ENCODE results near the gene DLX3. TPM values are rescaled to one million over a fixed set of nuclear protein-coding genes. Genes with fewer than 3 reads are reported as not detected.

DLX3 gene
- total RNA-seq, 4 donors from 2014 or later: 0.28 TPM; not detected in 3

- intact Hi-C loops (cut with DNase I; ENCODE audit: low total_unique reads): no loop called here
- Histone ChIP-seq H3K27me3 (no peaks in the 10 kb centered on the region), H3K4me3 (no peak overlapping the region), H3K36me3 (no peaks in the 10 kb centered on the region), H3K9me3 (no peaks in the 10 kb centered on the region), H3K27ac (no peak overlapping the region), H3K4me1 (peaks cover 0 to 16% of the 10 kb centered on the region in 2 donors)
- no peak for DNase-seq
- TF ChIP-seq, protein P1, sequence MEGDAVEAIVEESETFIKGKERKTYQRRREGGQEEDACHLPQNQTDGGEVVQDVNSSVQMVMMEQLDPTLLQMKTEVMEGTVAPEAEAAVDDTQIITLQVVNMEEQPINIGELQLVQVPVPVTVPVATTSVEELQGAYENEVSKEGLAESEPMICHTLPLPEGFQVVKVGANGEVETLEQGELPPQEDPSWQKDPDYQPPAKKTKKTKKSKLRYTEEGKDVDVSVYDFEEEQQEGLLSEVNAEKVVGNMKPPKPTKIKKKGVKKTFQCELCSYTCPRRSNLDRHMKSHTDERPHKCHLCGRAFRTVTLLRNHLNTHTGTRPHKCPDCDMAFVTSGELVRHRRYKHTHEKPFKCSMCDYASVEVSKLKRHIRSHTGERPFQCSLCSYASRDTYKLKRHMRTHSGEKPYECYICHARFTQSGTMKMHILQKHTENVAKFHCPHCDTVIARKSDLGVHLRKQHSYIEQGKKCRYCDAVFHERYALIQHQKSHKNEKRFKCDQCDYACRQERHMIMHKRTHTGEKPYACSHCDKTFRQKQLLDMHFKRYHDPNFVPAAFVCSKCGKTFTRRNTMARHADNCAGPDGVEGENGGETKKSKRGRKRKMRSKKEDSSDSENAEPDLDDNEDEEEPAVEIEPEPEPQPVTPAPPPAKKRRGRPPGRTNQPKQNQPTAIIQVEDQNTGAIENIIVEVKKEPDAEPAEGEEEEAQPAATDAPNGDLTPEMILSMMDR (IDR thresholded peaks at IDR 0.05): no peak
- no peak for TF ChIP-seq POLR2A (IDR thresholded peaks at IDR 0.05)
Observed at GRCh38 chr17:50023520-50023919, 28.5 kb upstream of the DLX3 start.

DNA sequence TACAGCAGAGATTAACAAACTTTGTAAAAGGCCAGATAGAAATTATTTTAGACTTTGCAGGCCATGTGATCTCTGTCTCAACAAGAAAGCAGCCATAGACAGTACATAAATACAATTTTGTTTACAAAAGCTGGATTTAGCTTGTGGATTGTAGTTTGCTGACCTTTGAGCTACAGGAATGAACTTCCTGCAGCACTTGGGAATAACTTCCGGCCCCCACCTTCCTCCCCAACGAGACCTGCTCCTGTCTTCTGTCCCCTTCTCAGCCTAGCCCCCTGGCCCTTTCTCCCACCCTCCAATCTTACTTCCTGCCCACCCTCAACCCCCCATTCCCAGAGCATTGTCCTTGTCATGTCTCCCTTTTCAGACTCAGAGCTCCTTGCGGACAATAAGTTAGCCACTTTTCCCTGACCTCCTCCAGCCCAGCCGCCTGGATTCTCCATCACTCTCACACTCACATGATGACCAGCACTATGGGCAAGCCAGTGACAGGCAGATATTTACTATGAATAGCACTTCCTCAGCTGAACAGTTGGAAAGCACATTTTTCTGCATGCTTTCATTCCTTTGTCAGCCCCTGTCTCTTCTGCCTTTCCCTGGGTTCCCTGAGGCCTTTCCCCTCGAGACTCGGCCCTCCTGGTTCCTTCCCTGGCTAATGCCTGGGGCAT lies 27.6 kb upstream of the DLX3 start:
- no peak overlapping the region for H3K4me3 ChIP-seq
- peaks cover 0 to 7% of the 10 kb centered on the region in 2 donors for H3K4me1 ChIP-seq
- H3K9me3 ChIP-seq: no peaks in the 10 kb centered on the region
- no peak for DNase-seq
- intact Hi-C loops (cut with DNase I; ENCODE audit: low total_unique reads): no loop called here
- TF ChIP-seq, protein P1 (IDR thresholded peaks at IDR 0.05): no peak
- no peak for TF ChIP-seq POLR2A (IDR thresholded peaks at IDR 0.05)
- no peaks in the 10 kb centered on the region for H3K27me3 ChIP-seq
- no peak overlapping the region for H3K27ac ChIP-seq
- no peaks in the 10 kb centered on the region for H3K36me3 ChIP-seq

- intact Hi-C loops (cut with DNase I; ENCODE audit: low total_unique reads): no loop called here
- no peaks in the 10 kb centered on the region for H3K9me3 ChIP-seq
- H3K4me3 ChIP-seq: no peak overlapping the region
- H3K27me3 ChIP-seq: no peaks in the 10 kb centered on the region
- TF ChIP-seq, protein P1 (IDR thresholded peaks at IDR 0.05): no peak
- no peak for TF ChIP-seq POLR2A (IDR thresholded peaks at IDR 0.05)
- H3K27ac ChIP-seq: no peak overlapping the region
- no peak for DNase-seq
- H3K4me1 ChIP-seq: no peaks in the 10 kb centered on the region
- no peaks in the 10 kb centered on the region for H3K36me3 ChIP-seq
Observed at GRCh38 chr17:50021681-50022370, 26.8 kb upstream of the DLX3 start.

- TF ChIP-seq POLR2A (IDR thresholded peaks at IDR 0.05): no peak
- TF ChIP-seq, protein P1 (IDR thresholded peaks at IDR 0.05): no peak
- H3K4me3 ChIP-seq: no peak overlapping the region
- DNase-seq: no peak
- intact Hi-C loops (cut with DNase I; ENCODE audit: low total_unique reads): no loop called here
- no peaks in the 10 kb centered on the region for H3K27me3 ChIP-seq
- H3K36me3 ChIP-seq: no peaks in the 10 kb centered on the region
- H3K4me1 ChIP-seq: no peaks in the 10 kb centered on the region
- H3K9me3 ChIP-seq: no peaks in the 10 kb centered on the region
- H3K27ac ChIP-seq: no peak overlapping the region
Observed at GRCh38 chr17:50020841-50021599, 26.0 kb upstream of the DLX3 start.

DNA sequence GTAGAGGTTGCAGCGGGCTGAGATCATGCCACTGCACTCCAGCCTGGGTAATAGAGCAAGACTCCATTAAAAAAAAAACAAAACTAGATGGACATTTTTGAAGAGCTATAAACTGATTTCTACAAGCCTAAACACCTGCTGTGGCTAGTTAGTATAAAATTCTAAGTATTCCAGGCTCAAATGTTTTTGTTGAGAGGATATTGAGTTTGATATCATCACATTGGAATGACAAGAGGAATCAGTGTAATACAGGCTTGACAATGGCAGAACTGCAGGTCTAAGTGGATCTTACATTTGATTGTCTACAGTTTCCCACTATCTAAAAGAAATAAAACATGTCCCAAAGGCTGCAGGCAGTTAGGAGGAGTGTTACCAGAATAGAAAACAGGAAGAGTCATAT lies 23.9 kb upstream of the DLX3 start:
- intact Hi-C loops (cut with DNase I; ENCODE audit: low total_unique reads): no loop called here
- no peaks in the 10 kb centered on the region for H3K9me3 ChIP-seq
- no peaks in the 10 kb centered on the region for H3K4me1 ChIP-seq
- no peaks in the 10 kb centered on the region for H3K27me3 ChIP-seq
- H3K27ac ChIP-seq: no peak overlapping the region
- H3K36me3 ChIP-seq: no peaks in the 10 kb centered on the region
- no peak for TF ChIP-seq POLR2A (IDR thresholded peaks at IDR 0.05)
- TF ChIP-seq, protein P1 (IDR thresholded peaks at IDR 0.05): no peak
- no peak for DNase-seq
- no peak overlapping the region for H3K4me3 ChIP-seq

Measured in uterus (tissue), 4 donors.